Effector memory CD4-positive, alpha-beta T cell (primary cell): ENCODE measurements around the gene PPP1CA.
A peak's percentile ranks its signal among the peaks of the same experiment; 100 is the strongest.

Experiments used
- DNase-seq, 3 donors: peaks; one replicate each; pipeline ENCODE4 v3.0.0-alpha.2; 2020
- H3K27ac ChIP-seq: 2 replicates; pipeline ENCODE4 v1.7.0; 2013; ENCODE audit warnings: mild to moderate bottlenecking, low read length, moderate library complexity; ENCODE audit not compliant: insufficient read depth, poor library complexity, severe bottlenecking
- H3K27me3 ChIP-seq: replicated peaks from 2 replicates; pipeline ENCODE4 v1.7.0; 2013; ENCODE audit warnings: mild to moderate bottlenecking, low read length; ENCODE audit not compliant: insufficient read depth, control insufficient read depth, poor library complexity, severe bottlenecking
- H3K36me3 ChIP-seq: 2 replicates; pipeline ENCODE4 v1.7.0; 2013; ENCODE audit warnings: mild to moderate bottlenecking, low read length, moderate library complexity; ENCODE audit not compliant: control insufficient read depth, insufficient read depth
- H3K4me1 ChIP-seq: 2 replicates; pipeline ENCODE4 v1.7.0; 2013; ENCODE audit warnings: low read length, mild to moderate bottlenecking; ENCODE audit not compliant: control insufficient read depth, insufficient read depth, poor library complexity, severe bottlenecking
- H3K4me3 ChIP-seq: 2 replicates; pipeline ENCODE4 v1.7.0; 2013; ENCODE audit warnings: low read length, low read depth, mild to moderate bottlenecking; ENCODE audit not compliant: insufficient read depth, poor library complexity, severe bottlenecking
- H3K9me3 ChIP-seq: 2 replicates; pipeline ENCODE4 v1.7.0; 2013; ENCODE audit warnings: mild to moderate bottlenecking, low read length, moderate library complexity; ENCODE audit not compliant: control insufficient read depth

The PPP1CA gene

GRCh38 chr11:67395555-67396258 is 6.0 kb downstream of the PPP1CA start:
- H3K9me3 ChIP-seq = no peaks in the 10 kb centered on the region
- H3K4me1 ChIP-seq = peaks cover 56% of the 10 kb centered on the region
- no peak overlapping the region for H3K27ac ChIP-seq
- peaks cover 37% of the 10 kb centered on the region for H3K36me3 ChIP-seq
- no peak overlapping the region for H3K4me3 ChIP-seq
- DNase-seq = no peak
- H3K27me3 ChIP-seq = no peaks in the 10 kb centered on the region

- Histone ChIP-seq H3K27ac (no peak overlapping the region), H3K9me3 (no peaks in the 10 kb centered on the region), H3K4me1 (peaks cover 40% of the 10 kb centered on the region), H3K36me3 (peaks cover 30% of the 10 kb centered on the region), H3K27me3 (no peaks in the 10 kb centered on the region), H3K4me3 (no peak overlapping the region)
- no peak for DNase-seq
Observed at GRCh38 chr11:67393990-67394389, 7.7 kb downstream of the PPP1CA start.

- no peaks in the 10 kb centered on the region for H3K9me3 ChIP-seq
- peaks cover 38% of the 10 kb centered on the region for H3K4me1 ChIP-seq
- H3K27ac ChIP-seq = no peak overlapping the region
- H3K36me3 ChIP-seq = peaks cover 25% of the 10 kb centered on the region
- H3K4me3 ChIP-seq = no peak overlapping the region
- H3K27me3 ChIP-seq = no peaks in the 10 kb centered on the region
- no peak for DNase-seq
Observed at GRCh38 chr11:67393437-67393836, 8.2 kb downstream of the PPP1CA start.

- H3K9me3 ChIP-seq = no peaks in the 10 kb centered on the region
- H3K36me3 ChIP-seq = peaks cover 13% of the 10 kb centered on the region
- H3K4me3 ChIP-seq = peak overlapping the region; percentile 90
- no peaks in the 10 kb centered on the region for H3K27me3 ChIP-seq
- H3K4me1 ChIP-seq = peaks cover 27% of the 10 kb centered on the region
- DNase-seq = no peak
- peak overlapping the region; percentile 79 for H3K27ac ChIP-seq
Observed at GRCh38 chr11:67392183-67392715, 9.4 kb downstream of the PPP1CA start.

- Histone ChIP-seq H3K4me1 (peaks cover 20% of the 10 kb centered on the region), H3K4me3 (peak within 1 kb of the TSS; percentile 90), H3K36me3 (peaks cover 11% of the 10 kb centered on the region), H3K9me3 (no peaks in the 10 kb centered on the region), H3K27me3 (no peaks in the 10 kb centered on the region), H3K27ac (peak within 1 kb of the TSS; percentile 79)
- DNase-seq = peak; percentile 88 to 93 (median 89)
Observed at GRCh38 chr11:67391304-67392182, 10.1 kb downstream of the PPP1CA start, which contains the start of gene RAD9A. RAD9A (plus strand) TSS chr11:67391986; CDS start chr11:67392045, 59 bp downstream.

- Histone ChIP-seq H3K4me1 (peaks cover 16% of the 10 kb centered on the region), H3K27me3 (no peaks in the 10 kb centered on the region), H3K9me3 (no peaks in the 10 kb centered on the region), H3K4me3 (peak overlapping the region; percentile 90), H3K36me3 (peaks cover 6% of the 10 kb centered on the region), H3K27ac (peak overlapping the region; percentile 79)
- no peak for DNase-seq
Observed at GRCh38 chr11:67390947-67391303, 10.7 kb downstream of the PPP1CA start.

GRCh38 chr11:67389477-67389876 is 12.2 kb downstream of the PPP1CA start:
- Histone ChIP-seq H3K27ac (no peak overlapping the region), H3K4me1 (peaks cover 16% of the 10 kb centered on the region), H3K4me3 (no peak overlapping the region), H3K9me3 (no peaks in the 10 kb centered on the region), H3K36me3 (peaks cover 6% of the 10 kb centered on the region), H3K27me3 (no peaks in the 10 kb centered on the region)
- no peak for DNase-seq

- peaks cover 13% of the 10 kb centered on the region for H3K4me1 ChIP-seq
- no peak for DNase-seq
- no peaks in the 10 kb centered on the region for H3K36me3 ChIP-seq
- H3K27me3 ChIP-seq = no peaks in the 10 kb centered on the region
- no peak overlapping the region for H3K4me3 ChIP-seq
- no peaks in the 10 kb centered on the region for H3K9me3 ChIP-seq
- H3K27ac ChIP-seq = no peak overlapping the region
Observed at GRCh38 chr11:67387518-67387917, 14.1 kb downstream of the PPP1CA start.

- Histone ChIP-seq H3K36me3 (no peaks in the 10 kb centered on the region), H3K27ac (no peak overlapping the region), H3K4me1 (peaks cover 14% of the 10 kb centered on the region), H3K9me3 (no peaks in the 10 kb centered on the region), H3K4me3 (no peak overlapping the region), H3K27me3 (no peaks in the 10 kb centered on the region)
- DNase-seq = no peak
Observed at GRCh38 chr11:67387069-67387468, 14.6 kb downstream of the PPP1CA start.
